ENCODE data around the gene ANTXR2. TPM values are rescaled to one million over a fixed set of nuclear protein-coding genes. Genes with fewer than 3 reads are reported as not detected.
"Not testable (repeated sequence)": the region's sequence is repeated elsewhere in the genome, so short reads cannot be mapped to it uniquely, and the experiment has no call there.

Gene ANTXR2
- total RNA-seq, 1 donor: 23.8 TPM

GRCh38 chr4:80008351-80008750 is 64.7 kb downstream of the ANTXR2 start:
- peaks cover 7% of the 10 kb centered on the region for H3K9me3 ChIP-seq (ENCODE audit: low read depth, low read length)
- no peak overlapping the region for H3K4me3 ChIP-seq (ENCODE audit: low read length)
- H3K27me3 ChIP-seq (ENCODE audit: insufficient read depth, low read length): no peaks in the 10 kb centered on the region
- peaks cover 16% of the 10 kb centered on the region for H3K4me1 ChIP-seq (ENCODE audit: insufficient read depth, low read length)

GRCh38 chr4:80007745-80008149 is 65.3 kb downstream of the ANTXR2 start:
- Histone ChIP-seq H3K4me1 (ENCODE audit: insufficient read depth, low read length) (peaks cover 16% of the 10 kb centered on the region), H3K9me3 (ENCODE audit: low read depth, low read length) (peaks cover 7% of the 10 kb centered on the region), H3K27me3 (ENCODE audit: insufficient read depth, low read length) (no peaks in the 10 kb centered on the region), H3K4me3 (ENCODE audit: low read length) (no peak overlapping the region)

DNA sequence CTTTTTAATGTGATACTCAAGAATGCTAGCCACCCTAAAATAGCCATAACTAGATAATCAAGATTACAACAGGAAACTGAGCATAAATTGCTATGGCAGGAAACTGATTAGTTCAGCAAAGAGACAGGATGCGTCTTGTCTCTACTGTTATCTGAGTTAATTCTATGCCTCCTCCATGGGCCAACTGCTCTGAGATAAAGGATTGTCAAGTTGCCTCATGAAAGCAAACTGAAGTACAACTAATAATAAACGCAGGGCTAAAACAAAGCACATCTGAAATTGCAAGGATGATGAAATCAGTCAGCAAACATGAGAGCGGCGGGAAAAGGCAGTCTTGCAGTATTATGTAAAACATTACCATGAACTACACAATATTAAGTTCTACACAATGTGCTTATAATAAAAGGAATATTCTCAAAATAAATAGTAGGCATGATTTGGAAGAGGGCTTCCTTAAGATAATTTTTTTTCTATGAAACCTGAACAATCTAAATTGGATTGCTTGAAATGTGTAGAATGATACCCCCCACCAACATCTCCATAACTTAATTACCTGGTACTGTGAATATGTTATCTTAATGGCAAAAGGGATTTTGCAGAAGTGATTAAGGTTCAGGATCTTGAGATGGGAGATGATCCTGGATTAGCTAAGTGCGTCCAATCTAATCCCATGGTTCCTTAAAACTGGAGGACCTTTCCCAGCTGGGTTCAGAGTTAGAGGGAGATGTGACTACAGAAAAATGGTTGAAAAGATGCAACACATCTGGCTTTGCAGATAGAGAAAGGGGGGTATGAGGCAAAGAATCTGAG is 65.9 kb downstream of the ANTXR2 start:
- Histone ChIP-seq H3K9me3 (ENCODE audit: low read depth, low read length) (peaks cover 7% of the 10 kb centered on the region), H3K4me3 (ENCODE audit: low read length) (no peak overlapping the region), H3K27me3 (ENCODE audit: insufficient read depth, low read length) (no peaks in the 10 kb centered on the region), H3K4me1 (ENCODE audit: insufficient read depth, low read length) (peaks cover 16% of the 10 kb centered on the region)

- no peak overlapping the region for H3K4me3 ChIP-seq (ENCODE audit: low read length)
- no peaks in the 10 kb centered on the region for H3K27me3 ChIP-seq (ENCODE audit: insufficient read depth, low read length)
- peaks cover 16% of the 10 kb centered on the region for H3K4me1 ChIP-seq (ENCODE audit: insufficient read depth, low read length)
- peaks cover 7% of the 10 kb centered on the region for H3K9me3 ChIP-seq (ENCODE audit: low read depth, low read length)
These were observed 67.2 kb downstream of the ANTXR2 start for GRCh38 chr4:80005863-80006262.

GRCh38 chr4:80004319-80004718 is 68.7 kb downstream of the ANTXR2 start:
- H3K27me3 ChIP-seq (ENCODE audit: insufficient read depth, low read length): no peaks in the 10 kb centered on the region
- peaks cover 16% of the 10 kb centered on the region for H3K4me1 ChIP-seq (ENCODE audit: insufficient read depth, low read length)
- no peak overlapping the region for H3K4me3 ChIP-seq (ENCODE audit: low read length)
- peaks cover 7% of the 10 kb centered on the region for H3K9me3 ChIP-seq (ENCODE audit: low read depth, low read length)

DNA sequence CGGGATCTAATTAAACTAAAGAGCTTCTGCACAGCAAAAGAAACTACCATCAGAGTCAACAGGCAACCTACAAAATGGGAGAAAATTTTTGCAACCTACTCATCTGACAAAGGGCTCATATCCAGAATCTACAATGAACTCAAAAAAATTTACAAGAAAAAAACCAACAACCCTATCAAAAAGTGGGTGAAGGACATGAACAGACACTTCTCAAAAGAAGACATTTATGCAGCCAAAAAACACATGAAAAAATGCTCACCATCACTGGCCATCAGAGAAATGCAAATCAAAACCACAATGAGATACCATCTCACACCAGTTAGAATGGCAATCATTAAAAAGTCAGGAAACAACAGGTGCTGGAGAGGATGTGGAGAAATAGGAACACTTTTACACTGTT is 70.5 kb downstream of the ANTXR2 start:
- H3K4me1 ChIP-seq (ENCODE audit: insufficient read depth, low read length): peaks cover 12% of the 10 kb centered on the region
- not testable (repeated sequence) for H3K9me3 ChIP-seq (ENCODE audit: low read depth, low read length); H3K4me3 ChIP-seq (ENCODE audit: low read length); H3K27me3 ChIP-seq (ENCODE audit: insufficient read depth, low read length)

- H3K9me3 ChIP-seq (ENCODE audit: low read depth, low read length); H3K4me3 ChIP-seq (ENCODE audit: low read length); H3K4me1 ChIP-seq (ENCODE audit: insufficient read depth, low read length); H3K27me3 ChIP-seq (ENCODE audit: insufficient read depth, low read length): not testable (repeated sequence)
These were observed 74.0 kb downstream of the ANTXR2 start for GRCh38 chr4:79999048-79999447.

- no peaks in the 10 kb centered on the region for H3K4me1 ChIP-seq (ENCODE audit: insufficient read depth, low read length)
- H3K27me3 ChIP-seq (ENCODE audit: insufficient read depth, low read length): no peaks in the 10 kb centered on the region
- no peak overlapping the region for H3K4me3 ChIP-seq (ENCODE audit: low read length)
- H3K9me3 ChIP-seq (ENCODE audit: low read depth, low read length): no peaks in the 10 kb centered on the region
These were observed 74.8 kb downstream of the ANTXR2 start for GRCh38 chr4:79998201-79998600.

GRCh38 chr4:79996851-79997250 is 76.2 kb downstream of the ANTXR2 start:
- no peaks in the 10 kb centered on the region for H3K4me1 ChIP-seq (ENCODE audit: insufficient read depth, low read length)
- H3K27me3 ChIP-seq (ENCODE audit: insufficient read depth, low read length): no peaks in the 10 kb centered on the region
- no peaks in the 10 kb centered on the region for H3K9me3 ChIP-seq (ENCODE audit: low read depth, low read length)
- H3K4me3 ChIP-seq (ENCODE audit: low read length): no peak overlapping the region

- no peaks in the 10 kb centered on the region for H3K4me1 ChIP-seq (ENCODE audit: insufficient read depth, low read length)
- H3K9me3 ChIP-seq (ENCODE audit: low read depth, low read length): no peaks in the 10 kb centered on the region
- H3K4me3 ChIP-seq (ENCODE audit: low read length): no peak overlapping the region
- no peaks in the 10 kb centered on the region for H3K27me3 ChIP-seq (ENCODE audit: insufficient read depth, low read length)
These were observed 79.6 kb downstream of the ANTXR2 start for GRCh38 chr4:79993476-79993875.

- Histone ChIP-seq H3K4me1 (ENCODE audit: insufficient read depth, low read length) (peaks cover 4% of the 10 kb centered on the region), H3K9me3 (ENCODE audit: low read depth, low read length) (no peaks in the 10 kb centered on the region), H3K27me3 (ENCODE audit: insufficient read depth, low read length) (no peaks in the 10 kb centered on the region), H3K4me3 (ENCODE audit: low read length) (no peak overlapping the region)
These were observed 81.4 kb downstream of the ANTXR2 start for GRCh38 chr4:79991601-79992000.

GRCh38 chr4:79991100-79991499 is 81.9 kb downstream of the ANTXR2 start:
- H3K27me3 ChIP-seq (ENCODE audit: insufficient read depth, low read length): not testable (repeated sequence)

GRCh38 chr4:79987401-79987800 is 85.6 kb downstream of the ANTXR2 start:
- Histone ChIP-seq H3K27me3 (ENCODE audit: insufficient read depth, low read length) (no peaks in the 10 kb centered on the region), H3K9me3 (ENCODE audit: low read depth, low read length) (no peaks in the 10 kb centered on the region), H3K4me1 (ENCODE audit: insufficient read depth, low read length) (peaks cover 4% of the 10 kb centered on the region), H3K4me3 (ENCODE audit: low read length) (no peak overlapping the region)

More at GRCh38 chr4:79991100-79991499, 81.9 kb downstream of the ANTXR2 start:
- not testable (repeated sequence) for H3K4me3 ChIP-seq (ENCODE audit: low read length); H3K9me3 ChIP-seq (ENCODE audit: low read depth, low read length); H3K4me1 ChIP-seq (ENCODE audit: insufficient read depth, low read length)

- Histone ChIP-seq H3K9me3 (ENCODE audit: low read depth, low read length) (no peaks in the 10 kb centered on the region), H3K4me1 (ENCODE audit: insufficient read depth, low read length) (peaks cover 4% of the 10 kb centered on the region), H3K27me3 (ENCODE audit: insufficient read depth, low read length) (no peaks in the 10 kb centered on the region), H3K4me3 (ENCODE audit: low read length) (no peak overlapping the region)
These were observed 89.6 kb downstream of the ANTXR2 start for GRCh38 chr4:79983431-79983830.

- Histone ChIP-seq H3K9me3 (ENCODE audit: low read depth, low read length) (no peaks in the 10 kb centered on the region), H3K4me3 (ENCODE audit: low read length) (no peak overlapping the region), H3K4me1 (ENCODE audit: insufficient read depth, low read length) (peaks cover 4% of the 10 kb centered on the region)
These were observed 90.3 kb downstream of the ANTXR2 start for GRCh38 chr4:79982601-79983322.

GRCh38 chr4:79980448-79980847 is 92.6 kb downstream of the ANTXR2 start:
- Histone ChIP-seq H3K9me3 (ENCODE audit: low read depth, low read length) (no peaks in the 10 kb centered on the region), H3K4me3 (ENCODE audit: low read length) (no peak overlapping the region), H3K4me1 (ENCODE audit: insufficient read depth, low read length) (no peaks in the 10 kb centered on the region), H3K27me3 (ENCODE audit: insufficient read depth, low read length) (no peaks in the 10 kb centered on the region)

More at GRCh38 chr4:79982601-79983322, 90.3 kb downstream of the ANTXR2 start:
- no peaks in the 10 kb centered on the region for H3K27me3 ChIP-seq (ENCODE audit: insufficient read depth, low read length)

All from mononuclear cell (primary cell).